ENCODE data around the gene METTL9. TPM values are rescaled to one million over a fixed set of nuclear protein-coding genes. Genes with fewer than 3 reads are reported as not detected.

Gene METTL9
- total RNA-seq, 4 donors from 2014 or later = 128 to 162 (median 140) TPM

DNA sequence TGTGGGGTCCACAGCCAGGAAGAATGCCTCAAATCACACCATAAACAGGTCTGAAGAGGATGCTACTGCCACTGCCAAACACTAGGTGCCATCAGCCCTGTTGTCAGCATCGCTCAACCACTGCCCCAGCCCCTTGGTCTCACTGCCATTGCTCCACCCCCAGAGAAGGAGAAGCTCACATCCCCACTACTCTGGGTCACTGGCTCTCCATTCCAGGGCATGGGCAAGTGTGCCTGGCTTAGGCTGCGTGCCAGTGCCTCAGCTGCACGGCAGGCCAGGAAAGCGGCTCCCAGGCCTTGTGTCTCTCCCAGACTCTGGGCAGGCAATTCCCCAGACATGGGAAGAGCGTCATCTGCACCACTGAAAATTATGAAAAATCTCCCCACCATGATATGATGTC is 54.2 kb downstream of the METTL9 start:
- WGBS, 2 donors = 75 to 76% methylated on average over 5 of the region's 5 CpGs
- intact Hi-C loops (cut with DNase I; ENCODE audit: low total_unique reads) = no loop called here
- no peak for DNase-seq (ENCODE audit: low spot score in 2 of 2)
- no peak for TF ChIP-seq POLR2A (IDR thresholded peaks at IDR 0.05)
- TF ChIP-seq, protein P1, sequence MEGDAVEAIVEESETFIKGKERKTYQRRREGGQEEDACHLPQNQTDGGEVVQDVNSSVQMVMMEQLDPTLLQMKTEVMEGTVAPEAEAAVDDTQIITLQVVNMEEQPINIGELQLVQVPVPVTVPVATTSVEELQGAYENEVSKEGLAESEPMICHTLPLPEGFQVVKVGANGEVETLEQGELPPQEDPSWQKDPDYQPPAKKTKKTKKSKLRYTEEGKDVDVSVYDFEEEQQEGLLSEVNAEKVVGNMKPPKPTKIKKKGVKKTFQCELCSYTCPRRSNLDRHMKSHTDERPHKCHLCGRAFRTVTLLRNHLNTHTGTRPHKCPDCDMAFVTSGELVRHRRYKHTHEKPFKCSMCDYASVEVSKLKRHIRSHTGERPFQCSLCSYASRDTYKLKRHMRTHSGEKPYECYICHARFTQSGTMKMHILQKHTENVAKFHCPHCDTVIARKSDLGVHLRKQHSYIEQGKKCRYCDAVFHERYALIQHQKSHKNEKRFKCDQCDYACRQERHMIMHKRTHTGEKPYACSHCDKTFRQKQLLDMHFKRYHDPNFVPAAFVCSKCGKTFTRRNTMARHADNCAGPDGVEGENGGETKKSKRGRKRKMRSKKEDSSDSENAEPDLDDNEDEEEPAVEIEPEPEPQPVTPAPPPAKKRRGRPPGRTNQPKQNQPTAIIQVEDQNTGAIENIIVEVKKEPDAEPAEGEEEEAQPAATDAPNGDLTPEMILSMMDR (IDR thresholded peaks at IDR 0.05) = no peak
- no peak overlapping the region for H3K4me3 ChIP-seq (ENCODE audit: low read depth, poor library complexity, severe bottlenecking)

GRCh38 chr16:21654466-21654865 is 55.1 kb downstream of the METTL9 start:
- H3K4me3 ChIP-seq (ENCODE audit: low read depth, poor library complexity, severe bottlenecking) = no peak overlapping the region
- TF ChIP-seq POLR2A (IDR thresholded peaks at IDR 0.05) = no peak
- TF ChIP-seq, protein P1 (IDR thresholded peaks at IDR 0.05) = no peak
- WGBS, 2 donors = 71 to 73% methylated on average over 1 of the region's 1 CpG
- DNase-seq (ENCODE audit: low spot score in 2 of 2) = no peak
- intact Hi-C loops (cut with DNase I; ENCODE audit: low total_unique reads) = no loop called here

GRCh38 chr16:21654881-21655280 is 55.5 kb downstream of the METTL9 start:
- WGBS, 2 donors = 44 to 53% methylated on average over 2 of the region's 2 CpGs
- no peak for DNase-seq (ENCODE audit: low spot score in 2 of 2)
- no peak for TF ChIP-seq POLR2A (IDR thresholded peaks at IDR 0.05)
- TF ChIP-seq, protein P1 (IDR thresholded peaks at IDR 0.05) = no peak
- intact Hi-C loops (cut with DNase I; ENCODE audit: low total_unique reads) = no loop called here
- H3K4me3 ChIP-seq (ENCODE audit: low read depth, poor library complexity, severe bottlenecking) = no peak overlapping the region

- DNase-seq (ENCODE audit: low spot score in 2 of 2) = no peak
- TF ChIP-seq, protein P1 (IDR thresholded peaks at IDR 0.05) = no peak
- no peak for TF ChIP-seq POLR2A (IDR thresholded peaks at IDR 0.05)
- intact Hi-C loops (cut with DNase I; ENCODE audit: low total_unique reads) = no loop called here
- no peak overlapping the region for H3K4me3 ChIP-seq (ENCODE audit: low read depth, poor library complexity, severe bottlenecking)
- WGBS, 2 donors = 11 to 13% methylated on average over 4 of the region's 4 CpGs
Measured at GRCh38 chr16:21656795-21657768, 57.7 kb downstream of the METTL9 start.

GRCh38 chr16:21659124-21659523 is 59.7 kb downstream of the METTL9 start:
- no peak for TF ChIP-seq POLR2A (IDR thresholded peaks at IDR 0.05)
- TF ChIP-seq, protein P1 (IDR thresholded peaks at IDR 0.05) = no peak
- intact Hi-C loops (cut with DNase I; ENCODE audit: low total_unique reads) = no loop called here
- DNase-seq (ENCODE audit: low spot score in 2 of 2) = no peak
- 87 to 95% methylated on average over 4 of the region's 4 CpGs for WGBS, 2 donors
- H3K4me3 ChIP-seq (ENCODE audit: low read depth, poor library complexity, severe bottlenecking) = no peak overlapping the region
